Hepatocyte (in vitro differentiated cells): ENCODE measurements around the gene PLEKHB1. TPM values are rescaled to one million over a fixed set of nuclear protein-coding genes. Genes with fewer than 3 reads are reported as not detected.

ENCODE experiments used
- DNase-seq: peaks from one replicate; pipeline ENCODE4 v3.0.0-alpha.2; 2016; ENCODE audit warnings: low spot score
- H2AFZ ChIP-seq: fragments of 200-600 bp; sonication (generic); 2 replicates; pipeline ENCODE4 v1.6.0; 2016; ENCODE audit warnings: antibody characterized with exemption, mild to moderate bottlenecking
- H3K27ac ChIP-seq: fragments of 200-600 bp; sonication (generic); 2 replicates; pipeline ENCODE4 v1.5.1; 2016; ENCODE audit warnings: mild to moderate bottlenecking
- H3K27me3 ChIP-seq: fragments of 200-600 bp; sonication (generic); 2 replicates; pipeline ENCODE4 v1.6.1; 2016
- H3K36me3 ChIP-seq: fragments of 200-600 bp; sonication (generic); replicated peaks from 2 replicates; pipeline ENCODE4 v1.5.1; 2016; ENCODE audit warnings: low read depth; ENCODE audit not compliant: insufficient read depth
- H3K4me1 ChIP-seq: fragments of 200-600 bp; sonication (generic); 2 replicates; pipeline ENCODE4 v1.5.1; 2016; ENCODE audit warnings: mild to moderate bottlenecking, moderate library complexity; ENCODE audit not compliant: insufficient read depth
- H3K4me2 ChIP-seq: fragments of 200-600 bp; sonication (generic); 2 replicates; pipeline ENCODE4 v1.6.0; 2016
- H3K4me3 ChIP-seq: fragments of 200-600 bp; sonication (generic); 2 replicates; pipeline ENCODE4 v1.5.1; 2016; ENCODE audit warnings: mild to moderate bottlenecking
- H3K79me2 ChIP-seq: fragments of 200-600 bp; sonication (generic); 2 replicates; pipeline ENCODE4 v1.6.0; 2017; ENCODE audit warnings: mild to moderate bottlenecking
- H3K9me2 ChIP-seq: fragments of 200-600 bp; sonication (generic); replicated peaks from 2 replicates; pipeline ENCODE4 v1.6.0; 2017; ENCODE audit warnings: mild to moderate bottlenecking; ENCODE audit not compliant: insufficient read depth
- H3K9me3 ChIP-seq: fragments of 200-600 bp; sonication (generic); 2 replicates; pipeline ENCODE4 v1.5.1; 2016; ENCODE audit warnings: low read depth, mild to moderate bottlenecking
- H4K20me1 ChIP-seq: fragments of 200-600 bp; sonication (generic); 2 replicates; pipeline ENCODE4 v1.6.0; 2016; ENCODE audit warnings: mild to moderate bottlenecking; ENCODE audit not compliant: insufficient read depth, poor library complexity, severe bottlenecking
- EZH2 ChIP-seq: fragments of 200-600 bp; sonication (generic); IDR thresholded peaks from 2 replicates; pipeline ENCODE4 v1.6.1; 2016; ENCODE audit warnings: antibody characterized with exemption, mild to moderate bottlenecking, borderline replicate concordance
- EZH2phosphoT487 ChIP-seq: fragments of 200-600 bp; sonication (generic); IDR thresholded peaks from one replicate; pipeline ENCODE4 v1.6.1; 2018; ENCODE audit warnings: antibody characterized with exemption, mild to moderate bottlenecking, low read depth, moderate library complexity; ENCODE audit not compliant: unreplicated experiment, severe bottlenecking
- WGBS: methylation state at CpG from one replicate; pipeline ENCODE4 v1.1.6; 2016; ENCODE audit warnings: low lambda C conversion rate; ENCODE audit errors: missing lambda C conversion rate; 5-methylcytosine and 5-hydroxymethylcytosine counted together
- polyA plus RNA-seq: library from polyadenylated mRNA; unstranded; fragments of >200 nt; fragmentation: Nextera tagmentation; extraction: Ambion mirVana; gene quantifications from 2 replicates; pipeline ENCODE4 v1.2.1, GENCODE V29; 2016
- total RNA-seq: library from RNA; depleted of rRNA; stranded (reverse); fragments of >200 nt; gene quantifications from 2 replicates; pipeline ENCODE4 v1.2.3, GENCODE V29; 2014
- TF ChIP-seq, protein P1 (sequence below): fragments of 200-600 bp; sonication (generic); IDR thresholded peaks from 2 replicates; pipeline ENCODE4 v1.5.1; 2016; ENCODE audit warnings: antibody characterized with exemption, mild to moderate bottlenecking; ENCODE audit not compliant: poor library complexity

The PLEKHB1 gene
- total and polyA plus RNA-seq, 2 experiments from 2014 or later, result 12.2 to 14.8 TPM

DNA sequence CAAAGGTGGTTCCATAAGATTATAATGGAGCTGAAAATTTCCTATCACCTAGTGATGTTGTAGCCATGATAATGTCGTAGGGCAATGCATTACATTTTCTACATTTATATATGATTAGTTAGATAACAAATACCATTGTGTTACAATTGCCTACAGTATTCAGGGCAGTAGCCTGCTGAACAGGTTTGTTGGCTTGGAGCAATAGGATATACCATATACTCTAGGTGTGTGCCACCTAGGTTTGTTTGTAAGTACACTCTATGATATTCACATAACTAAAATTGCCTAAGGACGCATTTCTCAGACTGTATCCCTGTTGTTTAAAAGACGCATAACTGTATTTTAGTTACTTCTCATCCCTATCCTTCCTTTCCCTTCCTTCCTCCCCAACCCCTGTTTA is 13.6 kb downstream of the PLEKHB1 start:
- TF ChIP-seq EZH2 (no peak), EZH2phosphoT487 (no peak)
- TF ChIP-seq, protein P1, sequence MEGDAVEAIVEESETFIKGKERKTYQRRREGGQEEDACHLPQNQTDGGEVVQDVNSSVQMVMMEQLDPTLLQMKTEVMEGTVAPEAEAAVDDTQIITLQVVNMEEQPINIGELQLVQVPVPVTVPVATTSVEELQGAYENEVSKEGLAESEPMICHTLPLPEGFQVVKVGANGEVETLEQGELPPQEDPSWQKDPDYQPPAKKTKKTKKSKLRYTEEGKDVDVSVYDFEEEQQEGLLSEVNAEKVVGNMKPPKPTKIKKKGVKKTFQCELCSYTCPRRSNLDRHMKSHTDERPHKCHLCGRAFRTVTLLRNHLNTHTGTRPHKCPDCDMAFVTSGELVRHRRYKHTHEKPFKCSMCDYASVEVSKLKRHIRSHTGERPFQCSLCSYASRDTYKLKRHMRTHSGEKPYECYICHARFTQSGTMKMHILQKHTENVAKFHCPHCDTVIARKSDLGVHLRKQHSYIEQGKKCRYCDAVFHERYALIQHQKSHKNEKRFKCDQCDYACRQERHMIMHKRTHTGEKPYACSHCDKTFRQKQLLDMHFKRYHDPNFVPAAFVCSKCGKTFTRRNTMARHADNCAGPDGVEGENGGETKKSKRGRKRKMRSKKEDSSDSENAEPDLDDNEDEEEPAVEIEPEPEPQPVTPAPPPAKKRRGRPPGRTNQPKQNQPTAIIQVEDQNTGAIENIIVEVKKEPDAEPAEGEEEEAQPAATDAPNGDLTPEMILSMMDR, result no peak
- no peaks in the 10 kb centered on the region for H3K4me1 ChIP-seq
- H3K9me2 ChIP-seq, result no peaks in the 10 kb centered on the region
- no peak for DNase-seq
- H3K36me3 ChIP-seq, result no peaks in the 10 kb centered on the region
- H3K4me2 ChIP-seq, result no peak overlapping the region
- no peaks in the 10 kb centered on the region for H3K79me2 ChIP-seq
- H3K9me3 ChIP-seq, result no peaks in the 10 kb centered on the region
- H3K27ac ChIP-seq, result no peak overlapping the region
- H3K27me3 ChIP-seq, result no peaks in the 10 kb centered on the region
- H2AFZ ChIP-seq, result no peak overlapping the region
- H4K20me1 ChIP-seq, result no peaks in the 10 kb centered on the region
- WGBS, result 98% methylated on average over 3 of the region's 3 CpGs
- H3K4me3 ChIP-seq, result no peak overlapping the region

DNA sequence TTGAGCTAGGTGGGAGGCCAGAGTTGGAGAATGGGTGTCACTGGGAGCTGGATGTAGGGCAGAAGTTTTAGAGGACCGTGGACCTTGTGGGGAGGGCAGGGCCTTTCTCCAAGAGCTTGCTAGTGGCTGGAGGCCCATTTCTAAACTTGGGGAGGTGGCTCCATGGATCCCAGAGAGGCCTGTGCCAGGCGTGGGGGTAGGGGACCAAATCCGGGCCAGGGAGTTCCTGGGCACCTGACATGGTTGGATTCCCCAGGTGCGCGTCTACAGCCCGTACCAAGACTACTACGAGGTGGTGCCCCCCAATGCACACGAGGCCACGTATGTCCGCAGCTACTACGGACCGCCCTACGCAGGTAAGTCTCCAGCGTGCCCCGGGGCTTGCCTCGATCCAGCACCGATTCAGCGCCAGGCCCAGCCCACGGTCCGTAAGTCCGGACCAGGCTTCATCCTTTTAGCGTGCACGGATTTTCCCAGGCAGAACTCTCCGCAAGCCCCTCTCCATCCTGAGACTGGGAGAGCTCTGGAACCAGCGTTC is 14.2 kb downstream of the PLEKHB1 start:
- no peak overlapping the region for H2AFZ ChIP-seq
- no peak overlapping the region for H3K27ac ChIP-seq
- no peaks in the 10 kb centered on the region for H4K20me1 ChIP-seq
- 66% methylated on average over 25 of the region's 25 CpGs for WGBS
- no peaks in the 10 kb centered on the region for H3K9me2 ChIP-seq
- peak overlapping the region; percentile 88 for H3K4me2 ChIP-seq
- TF ChIP-seq EZH2 (no peak), EZH2phosphoT487 (no peak)
- TF ChIP-seq, protein P1, result no peak
- no peak for DNase-seq
- no peaks in the 10 kb centered on the region for H3K79me2 ChIP-seq
- H3K4me3 ChIP-seq, result no peak overlapping the region
- no peaks in the 10 kb centered on the region for H3K36me3 ChIP-seq
- no peaks in the 10 kb centered on the region for H3K4me1 ChIP-seq
- no peaks in the 10 kb centered on the region for H3K27me3 ChIP-seq
- no peaks in the 10 kb centered on the region for H3K9me3 ChIP-seq

DNA sequence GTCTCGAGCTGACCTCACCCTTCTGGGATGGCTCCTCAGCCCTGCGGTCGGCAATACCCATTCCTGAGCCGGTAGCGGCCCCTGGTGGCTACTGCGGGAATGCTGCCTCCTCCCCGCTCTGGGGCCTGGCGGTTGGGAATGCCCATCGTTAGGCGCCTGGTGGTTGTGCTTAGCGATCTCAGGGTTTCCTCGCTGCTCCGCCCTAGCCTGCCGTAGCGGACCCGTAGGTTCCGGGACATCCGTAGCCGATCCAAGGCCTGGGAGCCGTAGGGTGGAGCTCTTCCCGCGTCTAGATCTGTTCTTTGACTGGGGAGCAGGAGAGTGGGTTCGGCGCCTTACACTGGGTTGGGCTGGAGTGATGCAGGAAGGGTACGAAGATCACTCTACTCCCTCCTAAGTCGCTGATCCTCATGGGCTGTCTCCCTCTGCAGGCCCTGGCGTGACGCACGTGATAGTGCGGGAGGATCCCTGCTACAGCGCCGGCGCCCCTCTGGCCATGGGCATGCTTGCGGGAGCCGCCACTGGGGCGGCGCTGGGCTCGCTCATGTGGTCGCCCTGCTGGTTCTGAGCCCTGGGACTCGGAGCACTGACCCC is 14.8 kb downstream of the PLEKHB1 start:
- H3K4me3 ChIP-seq, result no peak overlapping the region
- no peaks in the 10 kb centered on the region for H3K27me3 ChIP-seq
- H3K36me3 ChIP-seq, result no peaks in the 10 kb centered on the region
- H3K27ac ChIP-seq, result peak overlapping the region; percentile 48
- H3K79me2 ChIP-seq, result no peaks in the 10 kb centered on the region
- TF ChIP-seq EZH2phosphoT487, result no peak
- TF ChIP-seq, protein P1, result peak; percentile 99
- TF ChIP-seq EZH2, result no peak
- peak; percentile 93 for DNase-seq
- no peaks in the 10 kb centered on the region for H3K9me2 ChIP-seq
- H3K9me3 ChIP-seq, result no peaks in the 10 kb centered on the region
- peak overlapping the region; percentile 81 for H2AFZ ChIP-seq
- no peaks in the 10 kb centered on the region for H4K20me1 ChIP-seq
- no peaks in the 10 kb centered on the region for H3K4me1 ChIP-seq
- 7% methylated on average over 40 of the region's 40 CpGs for WGBS
- peak overlapping the region; percentile 88 for H3K4me2 ChIP-seq
